Esophagus squamous epithelium (tissue), 4 donors: ENCODE data around the gene TAS2R4. TPM values are rescaled to one million over a fixed set of nuclear protein-coding genes. Genes with fewer than 3 reads are reported as not detected.

Source experiments
- small RNA-seq, 4 donors: library from RNA; depleted of rRNA; stranded (forward); fragments of <200 nt; gene quantifications; one replicate each; pipeline ENCODE3, GENCODE V24; 2016
- total RNA-seq, 4 donors: library from RNA; depleted of rRNA; stranded (reverse); fragments of >200 nt; gene quantifications; one replicate each; pipeline ENCODE4 v1.1.0, GENCODE V29; 2016

Gene TAS2R4
- total RNA-seq, 4 donors from 2014 or later: 0.18 to 3.1 (median 1.3) TPM

Small RNAs within 50 kb of the gene (small RNA-seq; reads per million reads assigned to genes)
- 0 reads per million in 4 donors for gene RNU1-82P

Other genes starting within 250 kb of the TAS2R4 start
- 10 to 100 TPM; 11.2 to 22.5 (median 17.7) TPM for gene AGK, start 225.3 kb upstream of the TAS2R4 start, total RNA-seq
- 10 to 100 TPM; 11.8 to 28.6 (median 14.2) TPM for gene DENND11, start 74.5 kb upstream of the TAS2R4 start, total RNA-seq
- gene WEE2, start 68.3 kb upstream of the TAS2R4 start, total RNA-seq: not detected
- 100 to 1,000 TPM; 120 to 187 (median 146) TPM for gene SSBP1, start 38.3 kb upstream of the TAS2R4 start, total RNA-seq
- 1 to 10 TPM in 2 of 4 donors, under 1 TPM in 1, not detected in 1; 0.35 to 3.2 (median 2.7) TPM for gene TAS2R3, start 12.6 kb upstream of the TAS2R4 start, total RNA-seq
- 1 to 10 TPM in 2 of 4 donors, under 1 TPM in 1, not detected in 1; 0.80 to 3.1 (median 2.3) TPM for gene TAS2R5, start 13.5 kb downstream of the TAS2R4 start, total RNA-seq
- not detected for gene PRSS37, start 64.8 kb downstream of the TAS2R4 start, total RNA-seq
- gene OR9A4, start 139.7 kb downstream of the TAS2R4 start, total RNA-seq: not detected
- gene CLEC5A, start 170.3 kb downstream of the TAS2R4 start, total RNA-seq: 1 to 10 TPM in 2 of 4 donors, under 1 TPM in 2; 0.47 to 3.3 (median 1.1) TPM
- gene TAS2R38, start 197.1 kb downstream of the TAS2R4 start, total RNA-seq: not detected
- under 1 TPM in 3 of 4 donors, not detected in 1; 0.15 to 0.53 (median 0.19) TPM for gene MGAM, start 219.2 kb downstream of the TAS2R4 start, total RNA-seq